Activated CD8-positive, alpha-beta memory T cell treated with anti-CD3 and anti-CD28 coated beads, Interleukin-2, amount 10 ng/mL, durations not matched to agents 7 days and 5 days (primary cell): ENCODE results near the gene MROH7. TPM values are rescaled to one million over a fixed set of nuclear protein-coding genes. Genes with fewer than 3 reads are reported as not detected.
"Not testable (repeated sequence)": the region's sequence is repeated elsewhere in the genome, so short reads cannot be mapped to it uniquely, and the experiment has no call there.

Experiments used
- ATAC-seq: fragments of 150-1000 bp; cut with Tn5 transposase; one replicate; pipeline ENCODE4 v1.10.0; 2021; ENCODE audit warnings: moderate library complexity
- CTCF ChIA-PET: fragments of 350-600 bp; sonication (Branson Sonifier 250); formaldehyde crosslinking; loops from one replicate; lab custom pipeline; 2021; ENCODE audit warnings: antibody characterized with exemption; lab: Charles Lee
- DNase-seq: peaks from one replicate; pipeline ENCODE4 v3.0.0-alpha.2; 2020
- H3K27ac Mint-ChIP-seq: one replicate; pipeline ENCODE4 v1.8.0; 2021; ENCODE audit warnings: mild to moderate bottlenecking, mixed read lengths
- H3K27me3 Mint-ChIP-seq: one replicate; pipeline ENCODE4 v1.8.0; 2021; ENCODE audit warnings: mixed read lengths
- H3K36me3 Mint-ChIP-seq: one replicate; pipeline ENCODE4 v1.8.0; 2021; ENCODE audit warnings: mild to moderate bottlenecking, mixed read lengths
- H3K4me1 Mint-ChIP-seq: one replicate; pipeline ENCODE4 v1.8.0; 2021; ENCODE audit warnings: mixed read lengths
- H3K4me3 Mint-ChIP-seq: one replicate; pipeline ENCODE4 v1.8.0; 2021; ENCODE audit warnings: mild to moderate bottlenecking, moderate library complexity, mixed read lengths
- H3K9me3 Mint-ChIP-seq: one replicate; pipeline ENCODE4 v1.8.0; 2022; ENCODE audit warnings: low read depth, mixed read lengths
- total RNA-seq, 2 experiments: library from RNA; stranded (reverse); gene quantifications; one replicate each; pipeline ENCODE4 v1.2.3, GENCODE V29; 2021

Gene MROH7
- total RNA-seq, 2 experiments from 2014 or later, result not detected

- CTCF ChIA-PET, result no interaction called here
- DNase-seq (no peak), ATAC-seq (no peak)
- no peak overlapping the region for H3K27ac Mint-ChIP-seq
- H3K36me3 Mint-ChIP-seq, result no peaks in the 10 kb centered on the region
- no peak overlapping the region for H3K4me3 Mint-ChIP-seq
- H3K4me1 Mint-ChIP-seq, result no peaks in the 10 kb centered on the region
- no peaks in the 10 kb centered on the region for H3K9me3 Mint-ChIP-seq
- H3K27me3 Mint-ChIP-seq, result no peaks in the 10 kb centered on the region
These were observed 25.9 kb upstream of the MROH7 start for GRCh38 chr1:54615531-54616279.

DNA sequence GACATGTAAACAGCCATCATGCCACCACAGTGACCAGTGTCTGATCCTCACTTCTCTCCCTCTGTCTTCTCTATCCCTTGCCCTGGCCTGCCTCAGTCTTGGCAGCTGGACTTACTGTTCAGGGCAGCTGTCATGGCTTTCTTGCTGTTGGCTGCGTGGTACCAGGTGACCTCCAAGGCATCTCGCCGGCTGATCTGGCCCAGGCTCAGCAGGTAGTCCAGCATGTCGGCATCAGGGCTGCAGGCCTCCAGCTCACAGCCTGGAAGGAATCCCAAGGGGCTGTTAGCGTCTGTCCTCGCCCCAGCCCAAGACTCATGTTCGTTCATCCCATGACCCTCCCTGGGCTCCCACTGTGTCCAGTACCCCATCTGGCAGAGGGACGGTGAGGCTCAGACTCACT is 21.8 kb upstream of the MROH7 start:
- Mint-ChIP-seq H3K27ac (no peak overlapping the region), H3K36me3 (no peaks in the 10 kb centered on the region), H3K4me1 (no peaks in the 10 kb centered on the region), H3K9me3 (no peaks in the 10 kb centered on the region), H3K4me3 (no peak overlapping the region), H3K27me3 (no peaks in the 10 kb centered on the region)
- ATAC-seq (no peak), DNase-seq (no peak)
- CTCF ChIA-PET, result no interaction called here

DNA sequence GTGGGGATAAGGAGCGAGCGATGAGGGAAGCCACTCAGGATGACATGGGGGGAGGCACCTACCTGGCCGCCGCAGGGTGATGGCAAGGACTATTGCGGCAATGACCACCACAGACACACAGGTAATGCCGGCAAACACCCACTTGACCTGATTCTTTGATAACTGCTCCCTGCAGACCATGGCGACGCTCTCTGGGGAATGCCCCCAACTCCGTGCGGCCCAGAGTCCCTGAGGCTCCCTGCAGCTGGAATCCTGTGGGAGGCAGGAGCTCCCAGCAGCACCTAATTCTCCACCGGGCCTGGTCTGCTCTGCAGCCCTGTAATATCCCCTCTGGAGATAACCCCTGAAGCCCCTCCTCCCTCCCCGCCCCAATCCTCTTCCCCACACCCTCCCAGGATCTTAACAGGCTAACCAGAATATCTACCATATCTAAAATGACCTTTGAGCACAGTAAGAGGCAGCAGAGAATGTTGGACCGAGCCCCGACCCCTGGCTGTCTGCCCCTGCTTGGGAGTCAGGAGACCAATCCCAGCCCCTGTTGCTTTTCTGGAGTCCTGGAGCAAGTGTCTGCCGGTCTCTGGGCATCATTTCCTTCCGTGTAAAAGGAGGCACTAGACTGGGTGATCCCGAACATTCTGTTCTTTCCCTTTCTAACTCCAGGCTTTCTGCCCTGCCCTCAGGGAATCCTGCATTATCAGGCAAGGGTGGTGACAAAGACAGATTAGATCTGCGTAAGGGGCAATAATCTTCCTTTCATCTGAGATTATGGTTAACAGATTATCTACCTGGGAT is 18.2 kb upstream of the MROH7 start, which contains the start of gene FAM151A:
Gene FAM151A (minus strand): TSS at position 310 of the 792 bp plus-strand sequence. CDS start 130 bp downstream, at position 180.
- CTCF ChIA-PET, result no interaction called here
- H3K9me3 Mint-ChIP-seq, result no peaks in the 10 kb centered on the region
- no peak for ATAC-seq
- no peaks in the 10 kb centered on the region for H3K36me3 Mint-ChIP-seq
- H3K27me3 Mint-ChIP-seq, result peaks cover 6% of the 10 kb centered on the region
- H3K27ac Mint-ChIP-seq, result no peak within 1 kb of the TSS
- no peak for DNase-seq
- H3K4me1 Mint-ChIP-seq, result no peaks in the 10 kb centered on the region
- H3K4me3 Mint-ChIP-seq, result no peak within 1 kb of the TSS

DNA sequence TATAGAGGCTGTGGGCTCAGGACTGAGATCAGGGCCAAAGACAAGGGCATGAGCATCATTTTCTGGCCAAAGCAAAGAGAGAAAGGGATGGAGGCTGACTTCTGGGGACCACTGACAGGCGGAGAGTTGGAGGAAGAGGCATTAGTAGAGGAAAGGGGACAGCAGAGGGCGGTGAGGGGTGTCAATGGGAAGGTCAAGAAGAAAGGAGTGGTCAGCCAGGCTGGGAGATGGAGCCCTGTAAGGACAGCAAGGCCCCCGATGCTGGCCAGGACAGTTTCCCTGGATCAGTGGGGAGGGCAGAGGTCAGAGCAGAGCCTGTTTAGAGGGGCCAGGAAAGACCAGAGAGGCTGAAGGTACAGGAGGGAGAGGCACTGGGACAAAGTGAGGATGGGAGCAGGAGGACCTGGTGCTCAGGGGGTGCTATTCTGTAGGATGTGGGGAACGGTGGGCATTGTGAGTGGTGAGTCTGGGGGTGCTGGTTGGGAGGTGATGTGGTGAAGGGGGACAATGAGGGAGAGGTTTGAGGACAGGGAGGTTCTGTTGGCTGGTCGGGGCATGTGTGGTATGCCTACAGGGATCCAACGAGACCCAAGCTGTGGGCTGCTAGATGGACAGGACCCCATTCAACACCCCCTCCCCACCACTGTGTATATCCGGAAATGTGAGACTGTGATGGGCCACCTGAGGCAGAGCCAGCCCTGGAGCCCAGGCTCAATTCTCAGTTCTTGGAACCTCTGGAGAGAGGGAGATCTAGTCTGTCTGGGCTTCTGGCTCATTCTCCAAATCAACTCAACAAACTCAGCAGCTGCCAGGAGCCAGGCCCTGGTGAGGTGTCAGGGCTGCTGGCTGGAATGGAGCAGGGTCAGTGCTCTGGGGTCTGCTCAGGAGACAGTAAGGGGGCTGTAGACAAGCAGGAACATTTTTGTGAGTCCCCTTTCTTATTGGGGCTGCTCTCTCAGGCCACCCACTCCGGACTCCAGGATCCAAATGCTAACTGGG is 16.8 kb upstream of the MROH7 start:
- Mint-ChIP-seq H3K4me1 (no peaks in the 10 kb centered on the region), H3K27me3 (peaks cover 6% of the 10 kb centered on the region), H3K4me3 (no peak overlapping the region), H3K27ac (no peak overlapping the region), H3K9me3 (no peaks in the 10 kb centered on the region), H3K36me3 (no peaks in the 10 kb centered on the region)
- DNase-seq, result no peak
- CTCF ChIA-PET, result no interaction called here
- no peak for ATAC-seq

- Mint-ChIP-seq H3K4me1 (no peaks in the 10 kb centered on the region), H3K27me3 (peaks cover 13% of the 10 kb centered on the region), H3K4me3 (no peak overlapping the region), H3K27ac (no peak overlapping the region), H3K9me3 (no peaks in the 10 kb centered on the region), H3K36me3 (no peaks in the 10 kb centered on the region)
- no peak for DNase-seq
- CTCF ChIA-PET, result no interaction called here
- ATAC-seq, result no peak
These were observed 14.4 kb upstream of the MROH7 start for GRCh38 chr1:54627196-54627595.

DNA sequence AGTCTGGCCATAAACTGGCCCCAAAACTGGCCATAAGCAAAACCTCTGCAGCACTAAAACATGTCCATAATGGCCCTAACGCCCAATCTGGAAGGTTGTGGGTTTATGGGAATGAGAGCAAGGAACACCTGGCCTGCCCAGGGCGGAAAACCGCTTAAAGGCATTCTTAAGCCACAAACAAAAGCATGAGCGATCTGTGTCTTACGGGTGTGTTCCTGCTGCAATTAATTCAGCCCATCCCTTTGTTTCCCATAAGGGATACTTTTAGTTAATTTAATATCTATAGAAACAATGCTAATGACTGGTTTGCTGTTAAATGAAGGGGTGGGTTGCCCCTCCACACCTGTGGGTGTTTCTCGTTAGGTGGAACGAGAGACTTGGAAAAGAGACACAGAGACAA is 5.8 kb upstream of the MROH7 start:
- DNase-seq, H3K9me3 Mint-ChIP-seq, H3K27ac Mint-ChIP-seq, H3K4me1 Mint-ChIP-seq, H3K36me3 Mint-ChIP-seq, CTCF ChIA-PET, ATAC-seq, H3K4me3 Mint-ChIP-seq: not testable (repeated sequence)
- H3K27me3 Mint-ChIP-seq, result peaks cover 45% of the 10 kb centered on the region

GRCh38 chr1:54636461-54637446 is 4.8 kb upstream of the MROH7 start:
- DNase-seq, H3K27ac Mint-ChIP-seq, ATAC-seq, H3K9me3 Mint-ChIP-seq, CTCF ChIA-PET, H3K4me3 Mint-ChIP-seq, H3K4me1 Mint-ChIP-seq, H3K36me3 Mint-ChIP-seq: not testable (repeated sequence)
- peaks cover 43% of the 10 kb centered on the region for H3K27me3 Mint-ChIP-seq

- Mint-ChIP-seq H3K9me3 (peaks cover 5% of the 10 kb centered on the region), H3K4me3 (no peak overlapping the region), H3K4me1 (no peaks in the 10 kb centered on the region), H3K27me3 (peaks cover 28% of the 10 kb centered on the region), H3K27ac (no peak overlapping the region), H3K36me3 (peaks cover 3% of the 10 kb centered on the region)
- no peak for ATAC-seq
- no peak for DNase-seq
- CTCF ChIA-PET, result no interaction called here
These were observed 1.2 kb upstream of the MROH7 start for GRCh38 chr1:54640361-54640760.

DNA sequence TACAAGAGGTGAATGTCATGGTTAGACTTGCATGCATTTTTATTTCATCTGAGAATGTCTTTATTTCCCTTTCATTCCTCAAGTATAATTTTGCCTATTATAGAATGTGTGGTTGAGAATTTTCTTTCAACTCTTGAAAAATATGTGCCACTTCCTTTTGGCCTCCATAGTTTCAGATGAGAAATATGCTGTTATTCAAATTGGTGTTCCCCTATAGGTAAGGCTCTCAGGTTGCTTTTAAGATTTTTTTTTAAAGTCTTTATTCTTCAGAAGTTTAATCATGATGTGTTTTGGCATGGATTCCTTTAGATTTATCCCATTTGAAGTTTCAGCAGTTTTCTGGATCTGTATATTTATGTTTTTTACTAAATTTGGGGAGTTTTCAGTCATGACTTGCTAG is 2.1 kb downstream of the MROH7 start:
- peaks cover 3% of the 10 kb centered on the region for H3K36me3 Mint-ChIP-seq
- DNase-seq (no peak), ATAC-seq (no peak)
- H3K27me3 Mint-ChIP-seq, result peaks cover 19% of the 10 kb centered on the region
- no peak overlapping the region for H3K27ac Mint-ChIP-seq
- peaks cover 5% of the 10 kb centered on the region for H3K9me3 Mint-ChIP-seq
- H3K4me3 Mint-ChIP-seq, result no peak overlapping the region
- CTCF ChIA-PET, result no interaction called here
- H3K4me1 Mint-ChIP-seq, result no peaks in the 10 kb centered on the region

DNA sequence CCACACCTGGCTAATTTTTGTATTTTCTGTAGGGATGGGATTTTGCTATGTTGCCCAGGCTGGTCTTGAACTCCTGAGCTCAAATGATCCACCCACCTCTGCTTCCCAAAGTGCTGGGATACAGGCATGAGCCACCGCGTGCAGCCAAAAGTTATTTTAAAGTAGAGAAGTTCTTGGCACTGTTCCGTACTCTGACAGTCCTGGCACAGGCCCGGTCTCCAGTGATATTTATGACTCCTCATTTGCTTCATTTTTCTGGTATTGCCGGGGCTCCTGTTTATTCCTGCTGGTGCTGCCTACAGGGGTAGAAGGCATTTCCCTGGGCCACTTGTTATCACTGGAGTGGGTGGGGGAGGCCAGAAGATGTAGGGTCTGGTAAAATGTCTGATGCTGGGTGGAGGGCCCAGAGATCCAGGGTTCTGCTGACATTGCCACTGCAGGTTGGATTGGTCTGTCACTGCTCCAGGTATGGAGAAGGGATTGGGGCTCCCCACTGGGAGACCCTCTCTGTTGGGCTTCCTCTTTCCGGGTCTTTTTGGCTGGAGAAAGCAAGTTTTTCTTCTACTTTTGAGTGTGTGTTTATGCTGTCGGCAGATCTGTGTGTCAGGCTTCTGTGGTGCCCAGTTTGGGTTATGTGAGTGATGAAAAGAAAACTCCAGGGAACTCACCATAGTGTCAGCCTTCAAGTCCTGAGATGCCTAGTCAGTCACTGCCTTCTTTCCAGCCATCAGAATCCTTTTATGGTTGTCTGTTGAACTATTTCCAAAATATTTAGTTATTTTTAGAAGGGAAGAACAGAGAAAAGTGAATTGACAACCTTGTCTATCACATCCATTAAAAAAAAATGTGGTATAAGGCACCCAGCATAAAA is 4.5 kb downstream of the MROH7 start:
- CTCF ChIA-PET, result no interaction called here
- no peak overlapping the region for H3K4me3 Mint-ChIP-seq
- no peaks in the 10 kb centered on the region for H3K4me1 Mint-ChIP-seq
- peaks cover 5% of the 10 kb centered on the region for H3K9me3 Mint-ChIP-seq
- H3K36me3 Mint-ChIP-seq, result peaks cover 3% of the 10 kb centered on the region
- ATAC-seq, result no peak
- no peak overlapping the region for H3K27ac Mint-ChIP-seq
- H3K27me3 Mint-ChIP-seq, result peaks cover 19% of the 10 kb centered on the region
- DNase-seq, result no peak

DNA sequence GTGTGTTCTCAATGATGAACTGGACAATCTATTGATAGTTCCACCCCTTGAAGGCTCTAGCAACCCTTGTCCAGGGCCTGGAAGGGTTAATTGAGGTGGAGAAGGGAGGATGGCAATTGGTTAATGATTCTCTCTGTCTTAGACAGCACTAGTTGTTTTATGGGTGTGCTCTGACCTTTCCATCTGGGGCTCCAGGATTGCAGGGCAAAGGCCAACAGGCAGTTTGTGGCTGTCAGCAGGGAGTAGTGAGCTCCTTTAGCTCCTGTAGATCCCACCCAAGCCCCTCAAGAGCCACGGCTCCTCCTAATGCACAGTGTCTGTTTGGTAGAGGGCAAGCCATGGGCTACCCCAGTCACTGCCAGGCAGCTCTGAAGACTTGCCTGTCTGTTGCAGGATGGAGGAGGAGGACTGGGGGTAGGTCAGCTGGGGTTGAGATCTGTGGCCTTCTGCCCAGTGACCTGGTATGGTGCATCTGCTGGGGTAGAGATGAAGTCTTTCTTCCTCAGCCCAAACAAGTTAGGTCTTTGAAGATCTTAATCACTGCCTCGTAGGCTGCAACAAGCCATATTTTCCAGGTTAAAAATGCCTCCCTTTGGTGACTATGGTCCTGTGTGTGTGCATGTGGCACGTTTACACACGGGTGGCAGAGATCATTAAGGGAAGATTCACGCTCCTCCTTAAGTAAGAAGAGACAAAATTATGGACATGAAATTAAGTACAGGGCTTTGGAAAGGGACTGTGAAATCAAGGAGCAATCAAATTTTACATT is 7.7 kb downstream of the MROH7 start:
- CTCF ChIA-PET, result no interaction called here
- DNase-seq, result no peak
- Mint-ChIP-seq H3K36me3 (no peaks in the 10 kb centered on the region), H3K27me3 (peaks cover 23% of the 10 kb centered on the region), H3K9me3 (no peaks in the 10 kb centered on the region), H3K4me3 (no peak overlapping the region), H3K4me1 (no peaks in the 10 kb centered on the region), H3K27ac (no peak overlapping the region)
- ATAC-seq, result no peak
